Activated naive CD8-positive, alpha-beta T cell (primary cell): ENCODE data around the gene MBIP.

ENCODE experiments used
- H3K27ac Mint-ChIP-seq: one replicate; pipeline ENCODE4 v1.8.0; 2021; ENCODE audit warnings: mixed read lengths
- H3K27me3 Mint-ChIP-seq: one replicate; pipeline ENCODE4 v1.8.0; 2021; ENCODE audit warnings: mixed read lengths
- H3K36me3 Mint-ChIP-seq: one replicate; pipeline ENCODE4 v1.8.0; 2021; ENCODE audit warnings: mixed read lengths
- H3K4me1 Mint-ChIP-seq: one replicate; pipeline ENCODE4 v1.8.0; 2021; ENCODE audit warnings: low read depth, mixed read lengths
- H3K4me3 Mint-ChIP-seq: one replicate; pipeline ENCODE4 v1.8.0; 2021; ENCODE audit warnings: mild to moderate bottlenecking, mixed read lengths
- H3K9me3 Mint-ChIP-seq: one replicate; pipeline ENCODE4 v1.8.0; 2021; ENCODE audit warnings: low read depth, mixed read lengths

MBIP gene

DNA sequence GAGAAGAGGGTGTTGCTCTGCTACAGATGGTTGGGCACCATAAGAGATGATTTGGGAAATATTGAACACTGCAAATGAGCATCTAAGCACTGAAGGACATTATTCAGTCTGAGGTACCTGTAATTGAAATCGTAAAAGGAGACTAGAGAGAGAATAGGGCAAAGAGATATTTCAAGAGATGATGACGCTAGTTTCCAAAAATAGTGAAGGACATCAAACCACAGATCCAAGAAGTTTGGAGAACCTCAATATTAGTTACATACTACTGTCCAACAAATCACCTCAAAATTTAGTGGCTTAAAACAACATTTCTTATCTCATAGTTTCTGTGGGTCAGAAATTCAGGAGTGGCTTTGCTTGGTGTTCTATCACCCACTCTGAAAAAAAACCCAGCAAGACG is 4.5 kb upstream of the MBIP start:
- peaks cover 7% of the 10 kb centered on the region for H3K4me1 Mint-ChIP-seq
- H3K27me3 Mint-ChIP-seq: peaks cover 16% of the 10 kb centered on the region
- H3K27ac Mint-ChIP-seq: no peak overlapping the region

DNA sequence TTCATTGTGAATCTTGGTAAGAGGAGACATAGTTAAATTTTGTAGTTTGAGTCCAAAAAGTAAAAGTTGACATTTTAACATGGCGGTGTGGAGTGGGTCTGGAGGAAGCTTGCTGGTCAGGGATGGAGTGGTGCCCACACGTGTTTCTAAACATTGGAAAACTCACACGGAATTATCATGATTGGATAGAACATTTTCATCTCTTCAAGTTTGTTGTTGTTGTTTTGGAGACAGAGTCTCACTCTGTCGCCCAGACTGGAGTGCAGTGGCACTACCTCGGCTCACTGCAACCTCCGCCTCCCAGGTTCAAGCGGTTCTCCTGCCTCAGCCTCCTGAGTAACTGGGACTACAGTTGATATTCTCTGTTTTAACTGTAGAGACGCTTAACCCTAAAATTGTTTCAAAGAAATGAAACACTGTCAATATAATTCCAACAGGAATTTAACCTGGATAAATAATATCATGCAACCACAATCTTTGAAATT is 502 bp upstream of the MBIP start:
- Mint-ChIP-seq H3K27ac (peak overlapping the region; percentile 98), H3K9me3 (no peaks in the 10 kb centered on the region), H3K4me3 (peak overlapping the region; percentile 95), H3K27me3 (peaks cover 5% of the 10 kb centered on the region), H3K4me1 (peaks cover 41% of the 10 kb centered on the region), H3K36me3 (no peaks in the 10 kb centered on the region)

More for the DNA sequence above, 4.5 kb upstream of the MBIP start:
- Mint-ChIP-seq H3K4me3 (no peak overlapping the region), H3K36me3 (peaks cover 5% of the 10 kb centered on the region), H3K9me3 (peaks cover 8% of the 10 kb centered on the region)

DNA sequence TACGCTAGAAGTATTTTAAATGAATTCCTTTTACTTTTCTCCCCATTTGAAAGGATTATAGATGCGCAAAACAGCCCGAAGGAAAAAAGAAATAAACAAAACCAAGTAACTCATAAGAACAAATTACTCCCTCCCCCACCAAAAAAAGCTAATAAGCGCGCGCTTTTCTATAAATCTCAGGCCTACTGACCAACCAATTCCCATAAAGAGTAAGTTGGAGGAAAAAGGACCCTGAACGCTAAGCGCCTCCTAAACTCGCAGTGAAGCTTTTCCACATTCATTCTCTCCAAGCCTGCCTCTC is 588 bp downstream of the MBIP start:
- Mint-ChIP-seq H3K4me1 (peaks cover 51% of the 10 kb centered on the region), H3K4me3 (peak overlapping the region; percentile 95), H3K27me3 (peaks cover 5% of the 10 kb centered on the region), H3K27ac (peak overlapping the region; percentile 98), H3K36me3 (peaks cover 2% of the 10 kb centered on the region), H3K9me3 (no peaks in the 10 kb centered on the region)

DNA sequence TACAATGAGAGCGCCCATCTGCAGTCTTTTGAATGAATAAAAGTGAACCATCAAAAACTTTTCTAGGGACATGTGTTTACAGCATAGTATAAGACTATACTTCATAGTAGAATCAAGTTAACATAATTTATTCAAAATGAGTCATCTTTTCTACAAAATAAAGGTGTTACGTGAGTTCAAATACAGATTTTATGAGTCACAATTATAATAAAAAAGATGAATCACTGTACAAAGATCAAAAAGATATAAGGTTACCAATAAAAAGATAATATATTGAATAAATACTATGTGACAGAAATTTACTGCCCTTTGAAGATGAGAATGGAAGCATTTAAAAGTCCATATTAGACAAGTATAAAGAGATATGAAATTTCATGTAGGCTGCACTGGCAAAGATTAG is 2.8 kb downstream of the MBIP start:
- Mint-ChIP-seq H3K9me3 (no peaks in the 10 kb centered on the region), H3K27ac (peak overlapping the region; percentile 87), H3K4me3 (peak overlapping the region; percentile 65), H3K36me3 (peaks cover 9% of the 10 kb centered on the region), H3K27me3 (no peaks in the 10 kb centered on the region), H3K4me1 (peaks cover 59% of the 10 kb centered on the region)

DNA sequence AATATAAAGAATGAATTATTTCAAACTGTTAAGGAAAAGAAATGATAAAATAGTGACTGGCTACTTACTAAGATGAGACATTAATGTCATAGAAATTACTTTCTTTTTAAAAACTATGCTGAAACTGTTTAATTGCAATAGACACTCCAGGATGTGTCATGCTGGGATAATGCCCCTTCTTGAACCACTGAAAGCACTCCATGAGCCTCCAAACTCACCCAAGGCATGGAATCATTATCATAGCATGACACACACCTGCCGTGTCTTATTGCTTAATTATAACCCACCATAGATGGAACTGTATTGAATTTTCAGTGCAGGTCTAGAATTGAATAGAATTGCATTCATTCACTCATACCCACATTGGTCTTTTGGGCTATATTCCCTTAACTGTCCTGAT is 4.3 kb downstream of the MBIP start:
- Mint-ChIP-seq H3K4me1 (peaks cover 61% of the 10 kb centered on the region), H3K36me3 (peaks cover 12% of the 10 kb centered on the region), H3K4me3 (peak overlapping the region; percentile 40), H3K9me3 (no peaks in the 10 kb centered on the region), H3K27me3 (no peaks in the 10 kb centered on the region), H3K27ac (peak overlapping the region; percentile 72)

DNA sequence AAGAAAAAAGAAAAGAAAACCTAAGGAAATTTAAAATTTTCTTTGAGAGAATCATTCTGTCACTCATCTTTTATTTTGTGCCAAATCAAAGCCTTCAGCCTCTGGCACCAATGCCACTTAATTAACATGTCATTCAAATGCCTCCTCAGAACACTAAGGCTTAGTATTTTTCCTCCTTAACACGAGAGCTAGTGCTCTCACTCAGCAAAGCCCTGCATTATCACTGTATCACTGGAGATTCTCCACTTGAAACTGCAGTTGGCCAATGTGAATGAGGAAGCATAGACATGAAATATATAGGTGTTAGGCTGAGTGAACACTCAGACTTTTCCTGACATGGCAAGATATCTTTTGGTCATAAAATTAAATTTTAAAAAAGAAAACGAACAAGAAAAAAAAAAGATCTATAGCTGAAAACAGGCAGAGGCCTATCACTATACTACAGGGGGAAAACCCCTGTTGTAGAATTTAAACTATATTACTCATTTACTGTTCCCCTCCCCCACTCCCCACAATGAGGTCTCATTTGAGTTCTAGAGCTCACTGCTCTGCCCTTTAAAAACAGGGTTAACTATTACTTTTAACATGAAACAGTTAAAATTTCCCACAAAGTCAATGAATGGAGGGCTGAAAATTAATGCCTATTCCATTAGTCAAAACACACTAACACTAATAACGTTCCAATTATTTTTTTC is 5.1 kb downstream of the MBIP start:
- H3K4me1 Mint-ChIP-seq: peaks cover 55% of the 10 kb centered on the region
- peak overlapping the region; percentile 75 for H3K4me3 Mint-ChIP-seq
- H3K27me3 Mint-ChIP-seq: no peaks in the 10 kb centered on the region
- no peaks in the 10 kb centered on the region for H3K9me3 Mint-ChIP-seq
- H3K27ac Mint-ChIP-seq: peak overlapping the region; percentile 93
- peaks cover 17% of the 10 kb centered on the region for H3K36me3 Mint-ChIP-seq

DNA sequence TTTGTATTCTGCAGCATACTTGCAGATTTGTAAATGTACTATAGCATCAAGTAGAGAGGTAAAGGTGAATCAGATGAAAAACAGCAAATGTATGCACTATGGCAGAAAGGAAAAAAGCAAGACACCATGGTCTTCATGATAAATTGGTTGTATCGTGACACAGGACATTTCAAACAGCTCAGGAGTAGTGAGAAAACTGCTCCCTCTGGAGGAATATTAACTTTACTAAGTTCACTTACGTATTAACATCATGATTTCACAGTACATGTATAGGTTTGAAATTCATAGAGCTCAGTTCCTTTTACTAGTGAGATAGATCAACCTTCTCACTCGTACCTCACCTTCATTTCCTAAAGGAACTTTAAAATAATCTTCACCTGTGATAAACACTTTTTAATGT is 6.5 kb downstream of the MBIP start:
- H3K27ac Mint-ChIP-seq: peak overlapping the region; percentile 59
- no peaks in the 10 kb centered on the region for H3K9me3 Mint-ChIP-seq
- H3K4me1 Mint-ChIP-seq: peaks cover 47% of the 10 kb centered on the region
- no peak overlapping the region for H3K4me3 Mint-ChIP-seq
- peaks cover 23% of the 10 kb centered on the region for H3K36me3 Mint-ChIP-seq
- H3K27me3 Mint-ChIP-seq: no peaks in the 10 kb centered on the region

DNA sequence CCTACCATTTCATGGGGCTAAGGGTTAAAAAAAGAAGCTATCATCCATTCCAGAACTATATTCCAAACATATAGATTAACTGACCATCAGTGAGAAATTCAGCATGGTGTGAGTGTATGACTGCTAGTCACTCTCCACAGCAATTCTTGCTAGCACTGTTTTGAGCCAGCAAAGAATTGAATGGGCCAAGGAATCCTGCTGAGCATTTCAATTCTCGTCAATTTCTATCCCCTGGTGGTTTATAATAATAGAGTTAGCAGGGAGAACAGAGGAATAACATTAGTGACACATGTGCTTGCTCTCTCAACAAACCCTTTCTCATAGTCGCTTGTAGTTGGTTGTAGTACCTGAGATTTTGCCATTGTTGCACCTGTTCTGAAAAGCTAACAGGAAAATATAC is 7.2 kb downstream of the MBIP start:
- no peaks in the 10 kb centered on the region for H3K9me3 Mint-ChIP-seq
- no peak overlapping the region for H3K27ac Mint-ChIP-seq
- peaks cover 42% of the 10 kb centered on the region for H3K4me1 Mint-ChIP-seq
- peaks cover 29% of the 10 kb centered on the region for H3K36me3 Mint-ChIP-seq
- H3K27me3 Mint-ChIP-seq: no peaks in the 10 kb centered on the region
- no peak overlapping the region for H3K4me3 Mint-ChIP-seq

DNA sequence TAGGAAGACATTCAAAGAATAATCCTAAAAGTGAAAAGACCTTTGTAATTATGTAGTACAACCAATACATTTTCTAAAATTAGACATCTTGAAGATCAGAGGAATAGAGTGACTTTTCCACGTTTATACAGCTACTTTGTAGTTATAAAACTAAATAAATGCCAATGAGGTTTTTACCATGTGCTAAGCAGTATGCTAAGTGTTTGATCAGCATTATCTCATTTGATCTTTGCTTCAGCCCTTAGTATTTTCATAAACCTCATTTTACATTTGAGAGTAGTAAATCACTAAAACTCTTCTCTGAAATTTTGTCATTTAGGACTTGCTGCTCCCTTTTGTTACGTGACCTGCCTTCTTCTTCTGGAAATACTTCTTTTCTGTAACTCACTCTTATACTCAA is 13.6 kb downstream of the MBIP start:
- Mint-ChIP-seq H3K4me1 (no peaks in the 10 kb centered on the region), H3K4me3 (no peak overlapping the region), H3K27ac (no peak overlapping the region), H3K27me3 (no peaks in the 10 kb centered on the region), H3K36me3 (peaks cover 36% of the 10 kb centered on the region), H3K9me3 (no peaks in the 10 kb centered on the region)

DNA sequence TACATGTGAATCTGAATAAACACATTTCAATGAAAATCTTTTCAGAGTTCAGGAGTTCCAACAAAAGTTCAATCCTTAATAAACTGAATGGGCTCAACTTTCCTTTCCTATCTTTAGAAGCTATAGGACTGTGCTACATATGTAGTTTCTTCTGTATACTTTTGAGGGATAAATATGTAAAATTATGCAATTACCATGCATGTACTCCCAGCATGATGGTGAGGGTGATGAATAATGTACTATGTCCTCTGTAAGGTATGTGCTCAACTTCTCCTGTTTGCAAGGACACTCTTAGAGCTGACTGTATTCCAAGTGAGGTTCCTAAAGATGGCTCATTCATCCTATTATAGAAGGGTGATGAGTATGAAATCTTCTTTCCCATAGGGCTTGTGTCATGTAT is 15.5 kb downstream of the MBIP start:
- H3K27me3 Mint-ChIP-seq: no peaks in the 10 kb centered on the region
- no peak overlapping the region for H3K27ac Mint-ChIP-seq
- peaks cover 27% of the 10 kb centered on the region for H3K36me3 Mint-ChIP-seq
- no peaks in the 10 kb centered on the region for H3K9me3 Mint-ChIP-seq
- no peak overlapping the region for H3K4me3 Mint-ChIP-seq
- H3K4me1 Mint-ChIP-seq: no peaks in the 10 kb centered on the region

DNA sequence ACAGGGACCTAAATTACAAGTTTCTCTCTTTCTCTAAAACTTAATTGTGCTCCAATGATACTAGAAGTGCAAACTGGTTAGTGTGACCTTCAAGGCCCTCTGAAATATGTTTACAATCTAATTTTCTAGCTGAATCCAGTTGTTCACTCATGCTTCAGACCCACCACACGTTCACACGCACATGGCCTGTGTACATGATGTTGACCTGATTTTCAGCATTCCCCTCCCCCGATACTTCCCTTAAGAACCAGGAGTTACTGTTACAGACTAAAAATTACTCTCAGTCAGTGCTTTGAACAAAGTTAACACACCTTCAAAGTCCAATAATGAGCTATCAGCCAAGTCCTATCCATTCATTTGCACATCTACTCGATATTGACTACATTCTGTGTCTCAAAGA is 16.5 kb downstream of the MBIP start:
- Mint-ChIP-seq H3K4me3 (no peak overlapping the region), H3K9me3 (no peaks in the 10 kb centered on the region), H3K27me3 (no peaks in the 10 kb centered on the region), H3K36me3 (peaks cover 28% of the 10 kb centered on the region), H3K27ac (no peak overlapping the region), H3K4me1 (no peaks in the 10 kb centered on the region)

DNA sequence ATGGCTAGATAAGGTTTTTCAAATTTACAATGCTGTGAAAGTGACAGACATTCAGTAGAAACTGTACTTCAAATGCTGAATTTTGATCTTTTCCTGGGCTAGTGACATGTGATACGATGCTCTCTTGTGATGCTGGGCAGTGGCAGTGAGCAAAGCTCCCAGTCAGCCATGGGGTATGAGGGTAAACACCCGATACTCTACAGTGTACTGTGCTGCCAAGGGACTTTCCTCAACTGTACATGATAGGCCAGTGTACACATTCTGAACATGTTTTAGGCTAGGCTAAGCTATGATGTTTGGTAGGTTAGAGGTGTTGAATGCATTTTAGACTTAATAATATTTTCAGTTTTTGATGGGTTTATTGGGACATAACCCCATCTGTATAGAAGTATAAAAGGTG is 17.6 kb downstream of the MBIP start:
- Mint-ChIP-seq H3K9me3 (no peaks in the 10 kb centered on the region), H3K27me3 (no peaks in the 10 kb centered on the region), H3K36me3 (peaks cover 28% of the 10 kb centered on the region), H3K4me3 (no peak overlapping the region), H3K27ac (no peak overlapping the region), H3K4me1 (no peaks in the 10 kb centered on the region)

DNA sequence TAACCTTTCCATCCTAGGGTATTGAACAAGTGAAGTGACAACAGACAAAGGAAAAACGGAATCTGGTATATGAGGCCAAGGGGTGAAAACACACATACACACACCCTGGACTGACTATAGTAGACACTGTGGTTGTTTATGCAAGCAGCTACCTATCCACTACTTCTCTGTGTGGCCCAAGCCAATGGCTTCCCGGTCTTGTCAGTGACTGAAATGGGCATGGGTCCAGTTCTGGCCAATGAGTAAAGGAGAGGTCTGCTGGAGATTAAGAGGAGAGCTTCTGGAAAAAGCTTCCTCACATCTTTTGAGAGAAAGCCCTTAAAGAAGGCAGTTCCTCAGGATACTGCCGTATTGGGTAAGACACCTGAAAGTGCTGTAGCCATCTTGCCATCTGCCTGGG is 19.3 kb downstream of the MBIP start:
- Mint-ChIP-seq H3K9me3 (no peaks in the 10 kb centered on the region), H3K36me3 (peaks cover 32% of the 10 kb centered on the region), H3K4me1 (no peaks in the 10 kb centered on the region), H3K4me3 (no peak overlapping the region), H3K27me3 (no peaks in the 10 kb centered on the region), H3K27ac (no peak overlapping the region)

DNA sequence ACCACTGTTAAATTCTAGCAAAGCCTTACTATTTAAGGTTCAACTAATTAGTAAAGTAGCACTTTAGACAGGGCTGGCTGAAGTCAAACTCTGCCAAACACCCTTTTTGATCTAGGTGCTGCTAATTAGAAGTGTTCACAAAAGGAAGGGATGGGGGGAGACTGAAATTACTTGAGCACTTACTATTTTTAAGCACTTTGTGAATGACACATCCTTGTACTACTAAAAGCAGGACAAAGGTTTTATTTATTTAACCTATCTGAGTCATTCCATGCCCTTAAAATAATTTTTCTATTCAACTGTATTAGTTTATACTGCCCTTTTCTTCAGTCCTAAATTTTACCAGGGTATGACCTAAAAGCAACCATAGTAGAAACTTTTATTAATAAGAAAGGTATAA is 20.1 kb downstream of the MBIP start:
- peaks cover 26% of the 10 kb centered on the region for H3K36me3 Mint-ChIP-seq
- no peaks in the 10 kb centered on the region for H3K4me1 Mint-ChIP-seq
- H3K4me3 Mint-ChIP-seq: no peak overlapping the region
- no peaks in the 10 kb centered on the region for H3K9me3 Mint-ChIP-seq
- no peak overlapping the region for H3K27ac Mint-ChIP-seq
- H3K27me3 Mint-ChIP-seq: no peaks in the 10 kb centered on the region

DNA sequence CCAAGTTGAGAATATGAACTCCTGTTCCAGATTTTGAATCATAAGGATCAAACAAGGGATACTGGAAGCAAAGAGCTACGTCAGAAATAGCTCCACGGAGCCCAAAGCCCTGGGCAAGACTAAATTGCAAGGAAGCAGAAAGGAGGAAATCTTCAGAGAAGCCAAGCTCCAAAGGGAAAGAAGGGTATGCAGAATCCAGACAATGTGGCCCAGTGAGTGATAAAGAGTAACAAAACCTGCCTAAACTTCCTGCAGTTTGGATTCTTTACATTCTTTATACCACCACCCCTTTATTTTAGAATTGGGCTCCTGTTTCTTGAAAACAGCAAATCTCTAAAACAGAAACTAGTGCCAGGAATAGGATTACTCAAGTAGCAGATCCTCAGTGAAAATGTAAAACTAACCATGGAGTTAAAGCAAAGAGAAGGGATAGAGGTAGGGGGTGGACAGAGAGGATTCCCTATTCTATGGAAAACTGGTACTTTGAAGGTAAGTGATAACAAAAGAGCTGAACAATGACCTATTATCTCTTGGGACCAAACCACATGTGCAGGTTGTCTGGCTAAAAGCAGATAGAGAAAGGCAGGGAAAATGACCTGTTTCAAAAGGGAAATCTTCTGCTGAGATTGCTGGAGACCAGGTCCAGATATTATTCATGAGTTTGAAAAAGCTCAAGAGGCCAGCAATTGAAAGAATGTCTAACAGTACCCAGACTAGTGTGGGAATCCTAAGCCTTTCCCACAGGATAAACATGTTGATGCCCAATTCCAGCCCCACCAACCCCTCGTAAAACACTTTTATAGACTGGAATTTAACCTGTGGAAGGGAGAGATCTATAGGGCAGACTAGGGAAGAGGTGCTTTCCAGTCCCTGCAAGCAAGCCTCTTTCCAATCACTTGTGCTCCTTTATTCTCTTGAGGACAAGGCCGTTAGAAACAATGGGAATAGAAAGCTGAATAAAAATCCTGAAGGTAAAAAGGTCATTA is 24.5 kb downstream of the MBIP start:
- Mint-ChIP-seq H3K27ac (no peak overlapping the region), H3K4me1 (no peaks in the 10 kb centered on the region), H3K4me3 (no peak overlapping the region), H3K27me3 (no peaks in the 10 kb centered on the region), H3K36me3 (peaks cover 16% of the 10 kb centered on the region), H3K9me3 (no peaks in the 10 kb centered on the region)
